Panc1 (cell line): ENCODE results near the gene OPA1. TPM values are rescaled to one million over a fixed set of nuclear protein-coding genes. Genes with fewer than 3 reads are reported as not detected.

ENCODE experiments used
- ATAC-seq: fragments of 200-7000 bp; cut with Tn5 transposase; 2 replicates; pipeline ENCODE4 v1.9.1; 2020; ENCODE audit warnings: mild to moderate bottlenecking, moderate library complexity
- BruUV-seq: library from RNA; stranded (reverse); fragments of 400-500 nt; replicated peaks from 2 replicates; lab custom pipeline; 2021; lab: Mats Ljungman, UMichigan
- CTCF ChIA-PET: fragments of 300-600 bp; sonication (Branson Sonifier 250); formaldehyde crosslinking; loops from one replicate; lab custom pipeline; 2022; ENCODE audit warnings: antibody characterized with exemption; lab: Charles Lee
- POLR2A ChIA-PET: fragments of 300-600 bp; sonication (Branson Sonifier 250); formaldehyde crosslinking; loops from one replicate; lab custom pipeline; 2022; ENCODE audit warnings: antibody characterized with exemption; lab: Charles Lee
- DNase-seq: peaks from one replicate; pipeline ENCODE4 v3.0.0-alpha.2; 2010; ENCODE audit warnings: low read depth, low spot score
- H3K27ac ChIP-seq: 2 replicates; pipeline ENCODE4 v1.5.1; 2011; ENCODE audit warnings: mild to moderate bottlenecking, low read length, inconsistent platforms
- H3K27me3 ChIP-seq: fragments of 200-500 bp; sonication (Bioruptor generic); 2 replicates; pipeline ENCODE4 v1.6.0; 2014; ENCODE audit warnings: low read length, inconsistent platforms; ENCODE audit not compliant: control insufficient read depth, insufficient read depth
- H3K36me3 ChIP-seq: fragments of 200-500 bp; sonication (Bioruptor generic); 2 replicates; pipeline ENCODE4 v1.5.1; 2014; ENCODE audit warnings: inconsistent platforms, mild to moderate bottlenecking, low read length, moderate library complexity; ENCODE audit not compliant: control insufficient read depth, insufficient read depth
- H3K4me1 ChIP-seq: 2 replicates; pipeline ENCODE4 v1.5.1; 2011; ENCODE audit warnings: inconsistent platforms, mild to moderate bottlenecking, low read length, moderate library complexity; ENCODE audit not compliant: control insufficient read depth, insufficient read depth
- H3K4me3 ChIP-seq, 2 experiments: 2 replicates each; pipeline ENCODE4 v1.5.1; 2011 to 2012; ENCODE audit warnings: low read depth in 2 of 2, low read length in 2 of 2, mild to moderate bottlenecking in 2 of 2, inconsistent platforms in 1 of 2, moderate library complexity in 1 of 2
- H3K9me3 ChIP-seq: fragments of 200-500 bp; sonication (Bioruptor generic); 2 replicates; pipeline ENCODE4 v1.5.1; 2014; ENCODE audit warnings: low read depth, mild to moderate bottlenecking, inconsistent platforms, low read length, moderate library complexity; ENCODE audit not compliant: control insufficient read depth, insufficient read depth
- POLR2AphosphoS5 ChIP-seq: IDR thresholded peaks from 2 replicates; pipeline ENCODE4 v1.6.1; 2012; ENCODE audit warnings: mild to moderate bottlenecking, low read depth, low read length, moderate library complexity
- SIN3A ChIP-seq: IDR thresholded peaks from 2 replicates; pipeline ENCODE4 v1.6.1; 2012; ENCODE audit warnings: low read depth, mild to moderate bottlenecking, low read length, moderate library complexity, borderline replicate concordance; ENCODE audit not compliant: insufficient read depth
- TCF7L2 ChIP-seq: IDR thresholded peaks from 2 replicates; pipeline ENCODE4 v1.6.1; 2011; ENCODE audit warnings: mild to moderate bottlenecking, low read depth, low read length, inconsistent platforms
- in situ Hi-C: cut with HindIII; loops from 2 replicates; pipeline ENCODE4 v1.10.0; 2016; ENCODE audit warnings: low sequenced_read_pairs, low pct_unique_long_range_greater_than_20kb
- intact Hi-C: fragments of 100-400 bp; cut with micrococcal nuclease; formaldehyde crosslinking; loops from one replicate; pipeline ENCODE4 v1.10.0; 2022; ENCODE audit not compliant: unreplicated experiment
- total RNA-seq: library from RNA; stranded (reverse); gene quantifications from one replicate; pipeline ENCODE4 v1.2.1, GENCODE V29; 2021; ENCODE audit not compliant: unreplicated experiment
- TF ChIP-seq, protein P1 (sequence below), 2 experiments: IDR thresholded peaks; 2 replicates each; pipeline ENCODE4 v1.6.1; 2011 to 2012; ENCODE audit warnings: low read depth in 2 of 2, control low read depth in 1 of 2, low read length in 1 of 2, mild to moderate bottlenecking in 1 of 2, moderate library complexity in 1 of 2; ENCODE audit not compliant: insufficient read depth in 1 of 2
- TF ChIP-seq, protein P2 (sequence below): fragments of 450-650 bp; IDR thresholded peaks from 2 replicates; pipeline ENCODE4 v1.5.1; 2017; ENCODE audit warnings: mild to moderate bottlenecking

Gene OPA1
- total RNA-seq, 1 experiment from 2014 or later, result 109 TPM

DNA sequence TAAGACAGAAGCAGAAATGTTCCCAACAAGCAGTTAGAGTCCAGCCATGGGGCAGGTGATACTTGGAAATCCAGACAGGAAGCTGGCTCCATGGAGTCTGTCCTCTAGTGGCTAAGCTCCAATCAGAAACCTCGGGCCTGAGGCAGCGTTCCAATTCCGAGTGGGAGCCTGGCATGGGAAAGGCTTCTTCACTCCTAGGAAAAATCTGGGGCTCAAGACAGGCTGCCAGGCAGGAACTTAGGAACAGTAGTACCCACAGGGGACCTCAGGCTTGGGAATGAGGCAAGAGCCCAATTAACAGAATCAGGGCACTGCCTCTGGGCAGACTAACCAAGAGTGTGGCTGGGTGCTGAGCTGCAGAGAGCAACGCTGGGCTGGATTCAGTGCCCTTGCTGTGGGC lies 32.1 kb upstream of the OPA1 start:
- ATAC-seq (no peak), DNase-seq (no peak)
- no peaks in the 10 kb centered on the region for H3K36me3 ChIP-seq
- no peaks in the 10 kb centered on the region for H3K9me3 ChIP-seq
- TF ChIP-seq TCF7L2 (no peak), POLR2AphosphoS5 (no peak), SIN3A (no peak)
- TF ChIP-seq, protein P1, sequence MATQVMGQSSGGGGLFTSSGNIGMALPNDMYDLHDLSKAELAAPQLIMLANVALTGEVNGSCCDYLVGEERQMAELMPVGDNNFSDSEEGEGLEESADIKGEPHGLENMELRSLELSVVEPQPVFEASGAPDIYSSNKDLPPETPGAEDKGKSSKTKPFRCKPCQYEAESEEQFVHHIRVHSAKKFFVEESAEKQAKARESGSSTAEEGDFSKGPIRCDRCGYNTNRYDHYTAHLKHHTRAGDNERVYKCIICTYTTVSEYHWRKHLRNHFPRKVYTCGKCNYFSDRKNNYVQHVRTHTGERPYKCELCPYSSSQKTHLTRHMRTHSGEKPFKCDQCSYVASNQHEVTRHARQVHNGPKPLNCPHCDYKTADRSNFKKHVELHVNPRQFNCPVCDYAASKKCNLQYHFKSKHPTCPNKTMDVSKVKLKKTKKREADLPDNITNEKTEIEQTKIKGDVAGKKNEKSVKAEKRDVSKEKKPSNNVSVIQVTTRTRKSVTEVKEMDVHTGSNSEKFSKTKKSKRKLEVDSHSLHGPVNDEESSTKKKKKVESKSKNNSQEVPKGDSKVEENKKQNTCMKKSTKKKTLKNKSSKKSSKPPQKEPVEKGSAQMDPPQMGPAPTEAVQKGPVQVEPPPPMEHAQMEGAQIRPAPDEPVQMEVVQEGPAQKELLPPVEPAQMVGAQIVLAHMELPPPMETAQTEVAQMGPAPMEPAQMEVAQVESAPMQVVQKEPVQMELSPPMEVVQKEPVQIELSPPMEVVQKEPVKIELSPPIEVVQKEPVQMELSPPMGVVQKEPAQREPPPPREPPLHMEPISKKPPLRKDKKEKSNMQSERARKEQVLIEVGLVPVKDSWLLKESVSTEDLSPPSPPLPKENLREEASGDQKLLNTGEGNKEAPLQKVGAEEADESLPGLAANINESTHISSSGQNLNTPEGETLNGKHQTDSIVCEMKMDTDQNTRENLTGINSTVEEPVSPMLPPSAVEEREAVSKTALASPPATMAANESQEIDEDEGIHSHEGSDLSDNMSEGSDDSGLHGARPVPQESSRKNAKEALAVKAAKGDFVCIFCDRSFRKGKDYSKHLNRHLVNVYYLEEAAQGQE (IDR thresholded peaks at IDR 0.05; ENCODE audit: insufficient read depth in 1 of 2, low read depth in 2 of 2, low read length in 1 of 2), result no peak
- TF ChIP-seq, protein P2, sequence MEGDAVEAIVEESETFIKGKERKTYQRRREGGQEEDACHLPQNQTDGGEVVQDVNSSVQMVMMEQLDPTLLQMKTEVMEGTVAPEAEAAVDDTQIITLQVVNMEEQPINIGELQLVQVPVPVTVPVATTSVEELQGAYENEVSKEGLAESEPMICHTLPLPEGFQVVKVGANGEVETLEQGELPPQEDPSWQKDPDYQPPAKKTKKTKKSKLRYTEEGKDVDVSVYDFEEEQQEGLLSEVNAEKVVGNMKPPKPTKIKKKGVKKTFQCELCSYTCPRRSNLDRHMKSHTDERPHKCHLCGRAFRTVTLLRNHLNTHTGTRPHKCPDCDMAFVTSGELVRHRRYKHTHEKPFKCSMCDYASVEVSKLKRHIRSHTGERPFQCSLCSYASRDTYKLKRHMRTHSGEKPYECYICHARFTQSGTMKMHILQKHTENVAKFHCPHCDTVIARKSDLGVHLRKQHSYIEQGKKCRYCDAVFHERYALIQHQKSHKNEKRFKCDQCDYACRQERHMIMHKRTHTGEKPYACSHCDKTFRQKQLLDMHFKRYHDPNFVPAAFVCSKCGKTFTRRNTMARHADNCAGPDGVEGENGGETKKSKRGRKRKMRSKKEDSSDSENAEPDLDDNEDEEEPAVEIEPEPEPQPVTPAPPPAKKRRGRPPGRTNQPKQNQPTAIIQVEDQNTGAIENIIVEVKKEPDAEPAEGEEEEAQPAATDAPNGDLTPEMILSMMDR, result no peak
- H3K4me3 ChIP-seq, result no peak overlapping the region
- no peaks in the 10 kb centered on the region for H3K4me1 ChIP-seq
- POLR2A ChIA-PET, result no interaction called here
- intact Hi-C loops (no loop called here), in situ Hi-C loops (no loop called here)
- CTCF ChIA-PET, result no interaction called here
- H3K27ac ChIP-seq, result no peak overlapping the region
- H3K27me3 ChIP-seq, result no peaks in the 10 kb centered on the region; the same call in 1 of the 2 replicates
- BruUV-seq, result no TSS peak

DNA sequence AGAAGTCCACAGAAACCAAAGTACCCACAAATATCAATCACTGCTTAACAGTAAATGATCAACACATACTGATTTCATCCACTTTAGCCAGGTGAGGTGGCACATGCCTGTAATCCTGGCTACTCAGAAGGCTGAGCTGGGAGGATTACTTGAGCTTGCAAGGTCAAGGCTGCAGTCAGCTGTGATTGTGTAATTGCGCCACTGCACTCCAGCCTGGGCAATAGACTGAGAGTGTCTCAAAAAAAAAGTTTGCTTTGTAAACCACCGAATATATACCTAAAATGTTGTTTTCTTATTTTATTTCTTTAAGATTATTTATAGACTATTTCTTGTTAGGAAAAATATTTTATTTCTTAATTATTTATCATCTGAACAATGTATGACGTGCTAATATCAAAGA lies 29.6 kb upstream of the OPA1 start:
- DNase-seq (no peak), ATAC-seq (no peak)
- Histone ChIP-seq H3K27ac (no peak overlapping the region), H3K4me3 (no peak overlapping the region), H3K9me3 (no peaks in the 10 kb centered on the region), H3K36me3 (no peaks in the 10 kb centered on the region), H3K27me3 (peaks cover 6% of the 10 kb centered on the region; the same call in 1 of the 2 replicates), H3K4me1 (no peaks in the 10 kb centered on the region)
- in situ Hi-C loops (no loop called here), intact Hi-C loops (no loop called here)
- BruUV-seq, result no TSS peak
- ChIA-PET POLR2A (no interaction called here), CTCF (interaction anchor here (0.6 kb wide), 1 partner anchor 101 kb away, joined by 5 read pairs; no protein-coding TSS in a partner anchor)
- no peak for TF ChIP-seq POLR2AphosphoS5

DNA sequence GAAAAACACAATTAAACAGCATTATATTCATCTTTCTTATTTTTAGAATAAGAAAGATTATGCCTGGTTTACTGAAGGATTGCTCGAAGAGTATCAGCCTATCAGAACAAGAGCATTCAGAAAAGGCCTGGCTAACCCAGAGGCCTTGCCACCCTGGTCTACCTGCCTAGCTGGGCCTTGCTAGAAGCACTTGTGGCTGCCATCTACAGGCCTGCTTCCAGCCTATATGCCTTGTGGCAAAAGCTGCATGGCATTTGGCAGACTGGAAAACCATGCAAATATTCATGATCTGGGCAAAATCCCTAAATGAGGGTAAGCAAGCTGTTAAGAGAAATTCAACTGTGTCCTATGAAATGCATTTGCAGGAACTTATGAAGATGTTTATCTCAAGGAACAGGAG lies 29.0 kb upstream of the OPA1 start:
- in situ Hi-C loops (no loop called here), intact Hi-C loops (no loop called here)
- CTCF ChIA-PET, result interaction anchor here (0.6 kb wide), 1 partner anchor 102 kb away, joined by 5 read pairs; no protein-coding TSS in a partner anchor
- H3K4me1 ChIP-seq, result no peaks in the 10 kb centered on the region
- H3K36me3 ChIP-seq, result no peaks in the 10 kb centered on the region
- peaks cover 9% of the 10 kb centered on the region; the same call in 1 of the 2 replicates for H3K27me3 ChIP-seq
- no peak for TF ChIP-seq SIN3A
- TF ChIP-seq, protein P2, result peak; percentile 62
- POLR2A ChIA-PET, result no interaction called here
- H3K9me3 ChIP-seq, result no peaks in the 10 kb centered on the region
- DNase-seq (no peak), ATAC-seq (peak; percentile 84)
- no peak overlapping the region for H3K27ac ChIP-seq
- no TSS peak for BruUV-seq
- no peak overlapping the region for H3K4me3 ChIP-seq
